HG03135 (cell line): ENCODE results near the gene ARNT2.
"Not testable (repeated sequence)": the region's sequence is repeated elsewhere in the genome, so short reads cannot be mapped to it uniquely, and the experiment has no call there.

Experiments used
- ATAC-seq: cut with Tn5 transposase; IDR thresholded peaks from one replicate; pipeline ENCODE4 v1.9.1; 2021; ENCODE audit warnings: mild to moderate bottlenecking, moderate library complexity; ENCODE audit not compliant: unreplicated experiment

ARNT2 gene

GRCh38 chr15:80404057-80404760 is at the start of gene ARNT2:
ARNT2 (plus strand) TSS chr15:80404382; CDS start chr15:80404516, 134 bp downstream.
- ATAC-seq = no peak

DNA sequence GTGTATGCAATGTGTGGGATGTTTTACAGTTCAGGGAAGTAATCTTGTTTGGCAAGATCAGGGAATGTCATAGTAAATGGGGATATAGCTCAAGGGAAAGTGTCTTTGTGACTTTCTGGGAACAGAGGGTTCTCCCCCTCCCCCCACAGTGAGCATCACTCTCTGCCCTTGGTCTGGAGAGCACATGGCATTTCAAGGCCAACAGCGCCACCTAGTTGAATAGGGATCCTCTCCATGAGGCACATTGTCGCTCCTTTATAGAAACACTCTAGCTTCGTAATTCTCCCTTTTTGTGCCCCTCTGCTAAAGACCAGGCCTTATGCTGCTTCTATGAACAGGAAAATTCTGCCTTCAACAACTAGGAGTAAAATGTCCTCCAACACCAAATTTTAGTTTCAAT is 37.1 kb upstream of the ARNT2 start:
- ATAC-seq = no peak

DNA sequence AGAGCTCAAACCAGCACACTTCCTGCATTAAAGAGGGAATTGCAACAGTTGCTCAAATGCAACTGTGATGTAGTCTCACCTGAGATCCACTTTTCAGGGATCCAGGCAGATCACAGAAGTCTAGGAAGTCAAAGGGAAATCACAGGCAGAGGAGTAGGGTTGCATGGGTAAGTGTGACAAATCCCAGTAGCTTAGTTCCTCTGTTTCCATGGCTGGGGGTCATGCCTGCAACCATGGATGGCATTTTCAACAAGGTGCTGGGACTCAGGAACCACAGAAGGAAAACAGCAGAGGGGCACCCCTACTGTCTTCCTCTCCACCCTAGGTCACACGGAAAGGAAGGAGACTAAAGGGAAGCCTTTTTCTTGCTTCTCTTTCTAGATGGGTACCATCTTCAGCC is 36.5 kb upstream of the ARNT2 start:
- ATAC-seq = no peak

DNA sequence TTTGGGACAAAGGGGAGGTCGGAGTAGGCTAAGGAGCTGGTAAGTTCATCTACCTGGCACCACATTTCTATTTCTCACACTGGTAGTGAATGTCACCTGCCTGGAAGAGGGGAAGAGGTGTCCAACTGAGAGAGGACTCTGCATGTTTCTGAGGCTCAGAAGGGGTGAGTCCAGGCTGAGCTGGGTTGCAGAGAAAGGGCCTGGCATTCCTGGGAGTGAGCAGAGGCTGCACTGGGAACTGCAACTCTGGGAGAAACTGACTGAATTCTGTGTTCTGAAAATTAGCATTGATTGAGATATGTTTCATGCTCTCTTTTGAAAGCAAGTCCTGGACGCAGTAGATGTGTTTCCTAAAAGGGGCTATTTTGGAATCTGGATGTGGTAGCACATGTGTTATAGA is 32.3 kb upstream of the ARNT2 start:
- ATAC-seq = no peak

DNA sequence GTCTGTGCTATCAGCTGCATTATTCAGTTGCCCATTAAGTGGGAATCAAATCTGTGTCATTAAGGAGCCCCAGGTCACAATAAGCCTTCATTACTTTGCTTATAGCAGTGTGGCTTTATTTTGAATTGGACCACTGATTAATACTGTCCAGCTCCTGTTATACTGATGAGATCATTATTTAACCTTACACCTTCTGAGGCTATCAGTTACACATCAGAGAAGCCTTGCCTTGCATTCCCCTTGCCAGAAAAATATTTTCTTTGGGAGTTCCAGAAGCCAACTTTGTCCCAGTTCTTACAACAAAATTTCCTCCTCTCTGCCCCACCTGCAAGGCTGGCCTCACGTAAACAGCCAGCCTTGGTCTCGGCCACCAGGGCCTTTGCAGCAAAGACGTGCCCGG is 29.7 kb upstream of the ARNT2 start:
- ATAC-seq = no peak

- no peak for ATAC-seq
Observed at GRCh38 chr15:80375968-80376891, 28.0 kb upstream of the ARNT2 start.

GRCh38 chr15:80379693-80380092 is 24.5 kb upstream of the ARNT2 start:
- ATAC-seq = no peak

DNA sequence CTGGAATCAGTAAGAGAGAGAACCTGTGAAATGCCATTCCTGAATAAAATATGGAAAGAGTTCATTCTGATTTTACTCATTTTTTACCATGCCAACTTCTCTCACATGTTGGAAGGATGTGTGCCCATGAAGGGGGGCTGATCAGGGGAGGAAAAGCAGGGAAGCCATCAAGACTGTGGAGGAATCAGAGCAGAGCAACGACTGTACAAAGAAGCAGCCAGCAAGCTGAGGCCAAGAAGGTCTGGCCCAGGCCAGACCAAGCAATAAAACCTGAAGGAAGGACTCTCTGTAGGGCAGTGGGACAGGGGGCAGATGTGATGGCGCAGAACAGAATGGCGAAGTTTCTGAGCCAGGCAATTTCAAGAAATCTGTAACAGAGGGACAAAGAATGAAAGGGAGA is 24.0 kb upstream of the ARNT2 start:
- no peak for ATAC-seq

GRCh38 chr15:80382285-80382684 is 21.9 kb upstream of the ARNT2 start:
- no peak for ATAC-seq

DNA sequence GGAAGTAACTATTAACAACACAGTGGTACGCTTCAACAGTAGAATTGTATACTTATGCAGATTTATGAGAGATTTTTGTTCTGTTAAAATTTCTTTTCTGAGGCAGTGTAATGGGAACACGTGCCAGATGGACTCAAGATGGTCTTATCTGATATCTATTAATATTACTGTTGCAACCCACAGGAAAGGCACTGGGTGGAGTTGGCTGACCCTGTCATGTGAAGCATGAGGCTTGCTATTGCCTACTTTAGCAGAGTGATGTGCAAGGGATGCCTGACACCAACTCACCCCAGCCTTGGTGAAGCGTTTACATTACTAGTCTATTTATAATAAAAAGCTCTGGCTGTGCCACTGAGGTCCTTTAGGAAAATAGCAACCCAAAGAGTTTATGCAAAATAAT is 19.8 kb upstream of the ARNT2 start:
- ATAC-seq = no peak

- ATAC-seq = no peak
Observed at GRCh38 chr15:80386151-80386550, 18.0 kb upstream of the ARNT2 start.

GRCh38 chr15:80388326-80388725 is 15.9 kb upstream of the ARNT2 start:
- no peak for ATAC-seq

- no peak for ATAC-seq
Observed at GRCh38 chr15:80389370-80389769, 14.8 kb upstream of the ARNT2 start.

DNA sequence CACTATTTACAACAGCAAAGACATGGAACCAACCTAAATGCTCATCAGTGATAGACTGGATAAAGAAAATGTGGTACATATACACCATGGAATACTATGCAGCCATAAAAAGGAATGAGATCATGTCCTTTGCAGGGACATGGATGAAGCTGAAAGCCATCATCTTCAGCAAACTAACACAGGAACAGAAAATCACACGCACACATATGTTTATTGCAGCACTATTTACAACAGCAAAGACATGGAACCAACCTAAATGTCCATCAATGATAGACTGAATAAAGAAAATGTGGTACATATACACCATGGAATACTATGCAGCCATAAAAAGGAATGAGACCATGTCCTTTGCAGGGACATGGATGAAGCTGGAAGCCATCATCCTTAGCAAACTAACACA is 13.2 kb upstream of the ARNT2 start:
- ATAC-seq = not testable (repeated sequence)

DNA sequence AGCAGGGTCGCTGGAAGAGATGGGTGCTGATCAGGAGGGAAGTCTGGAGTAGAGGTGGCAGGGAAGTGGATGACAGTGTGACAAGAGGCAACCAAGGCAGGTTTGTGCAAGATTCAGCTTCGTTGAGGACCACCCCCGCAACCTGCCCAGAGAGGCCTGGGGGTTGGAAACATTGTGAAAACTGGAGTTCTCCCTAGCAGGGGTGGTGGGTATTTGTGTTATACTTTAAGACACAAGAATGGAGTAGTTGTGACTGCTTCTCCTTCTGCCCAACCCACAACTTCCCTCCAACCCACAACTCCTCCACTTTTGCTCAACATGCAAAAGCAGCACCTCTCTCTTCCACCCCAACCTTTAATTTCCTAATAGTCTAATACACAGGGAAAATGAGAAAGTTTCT is 8.6 kb upstream of the ARNT2 start:
- ATAC-seq = no peak

DNA sequence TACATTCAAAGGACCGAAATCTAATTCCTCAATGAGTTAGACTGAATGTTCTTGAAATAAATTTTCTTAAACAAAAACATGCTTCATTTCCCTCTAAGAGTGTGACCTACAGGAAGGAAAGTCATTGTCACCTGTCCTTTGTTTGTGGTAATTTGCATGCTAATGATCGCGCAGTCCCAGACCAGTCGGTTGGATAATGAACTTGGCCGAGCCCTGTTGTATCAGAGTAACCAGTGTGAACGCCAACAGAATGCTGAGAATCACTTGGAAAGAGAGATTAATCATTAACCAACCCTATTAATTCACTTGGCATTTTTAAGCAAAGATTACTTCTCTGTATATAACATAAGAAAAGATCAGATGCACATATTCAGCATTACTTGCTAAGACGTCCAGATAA is 8.1 kb upstream of the ARNT2 start:
- no peak for ATAC-seq

DNA sequence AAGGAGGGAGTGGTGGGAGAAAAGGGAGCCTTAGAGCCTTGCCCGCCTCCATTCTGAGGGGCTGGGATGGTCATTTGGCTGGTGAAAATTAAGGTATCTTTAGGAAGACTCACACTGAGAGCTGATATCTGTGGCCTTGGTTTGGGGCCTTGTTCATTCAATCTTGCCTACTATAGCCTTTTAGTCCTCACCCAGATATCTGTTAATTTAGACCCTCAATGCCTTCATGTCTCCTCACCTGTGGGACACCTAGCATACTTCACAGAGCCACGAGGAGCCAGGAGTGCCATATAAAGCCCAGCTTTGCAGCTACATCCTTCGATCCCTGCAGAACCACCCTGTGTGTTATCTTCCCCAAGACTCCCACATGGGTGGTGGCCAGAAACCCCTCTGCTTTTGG is 4.7 kb upstream of the ARNT2 start:
- no peak for ATAC-seq

DNA sequence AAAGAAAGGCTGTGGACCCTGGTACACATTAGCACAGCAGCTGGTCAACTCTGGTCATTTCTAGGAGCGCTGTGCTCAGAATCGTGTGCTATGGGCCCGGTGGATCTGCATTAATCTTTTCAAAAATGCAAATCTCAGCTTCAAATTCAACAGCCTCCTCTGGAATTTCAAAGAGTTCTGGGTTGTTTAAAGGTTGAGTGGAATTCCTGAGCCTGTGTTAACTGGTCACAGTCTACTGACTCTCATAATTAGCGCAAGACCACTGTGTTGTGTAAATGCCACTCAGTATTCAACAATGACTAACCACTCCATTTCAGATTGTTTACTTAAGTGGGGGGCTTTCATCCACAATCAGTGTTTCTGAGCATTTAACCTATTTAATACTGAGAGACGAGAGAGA is 2.7 kb upstream of the ARNT2 start:
- ATAC-seq = no peak

DNA sequence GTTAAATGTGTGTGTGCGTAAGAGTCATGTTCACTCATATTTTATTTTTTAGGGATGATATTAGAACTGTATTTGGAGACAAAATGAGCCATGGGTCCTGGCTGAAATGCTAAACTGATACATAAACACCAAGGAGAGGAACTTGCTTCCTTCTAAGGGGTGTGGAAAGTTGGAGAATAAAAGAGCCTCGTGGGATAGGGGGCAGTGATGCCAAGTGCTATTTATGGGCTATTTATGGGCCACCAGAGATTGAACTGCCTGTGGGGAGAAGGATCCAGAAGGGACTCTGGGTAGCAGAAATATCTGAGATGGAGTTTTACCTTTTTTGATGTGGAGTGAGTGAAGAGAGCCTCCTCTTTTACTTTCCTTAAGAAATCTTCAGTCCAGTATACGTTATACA is 1.8 kb upstream of the ARNT2 start:
- ATAC-seq = no peak

- ATAC-seq = no peak
Observed at GRCh38 chr15:80403712-80404056, 498 bp upstream of the ARNT2 start.

DNA sequence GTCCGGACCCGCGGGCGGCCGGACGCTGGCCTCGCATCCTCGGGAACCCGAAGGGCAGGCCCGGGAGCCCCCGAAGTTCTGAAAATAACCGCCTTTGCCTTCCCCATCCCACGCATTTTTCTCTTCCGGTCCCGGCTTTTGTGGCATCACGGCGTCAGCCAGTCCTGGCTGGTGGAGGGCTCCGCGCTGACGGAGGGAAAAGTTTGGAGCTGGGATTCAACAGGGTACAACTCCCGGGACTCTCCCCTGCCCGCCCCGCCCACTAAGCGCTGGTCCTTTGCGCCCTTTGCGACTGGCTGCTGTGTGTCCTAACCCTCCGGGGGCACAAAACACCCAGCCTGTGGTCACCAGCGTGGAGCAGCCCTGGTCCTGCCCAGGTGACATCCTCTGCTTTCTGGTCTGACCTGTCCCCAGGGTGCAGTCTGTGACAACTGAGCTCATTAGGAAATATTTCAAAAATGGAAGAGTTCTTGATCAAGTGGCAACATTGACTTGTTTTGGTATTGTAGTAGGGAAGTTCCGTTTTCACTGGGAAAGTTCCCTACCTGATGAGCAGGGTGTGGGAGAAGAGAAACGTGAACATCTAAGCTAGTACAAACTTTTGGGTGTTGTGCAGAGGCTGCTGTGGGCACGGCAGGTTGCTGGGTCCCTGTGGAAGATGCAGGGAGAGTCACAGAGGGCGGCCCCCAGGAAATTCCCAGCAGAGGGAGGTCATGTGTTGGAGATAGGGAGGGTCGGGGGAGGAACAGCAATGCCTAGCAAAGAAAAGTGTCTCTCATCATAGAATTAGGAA is 775 bp downstream of the ARNT2 start:
- ATAC-seq = no peak

DNA sequence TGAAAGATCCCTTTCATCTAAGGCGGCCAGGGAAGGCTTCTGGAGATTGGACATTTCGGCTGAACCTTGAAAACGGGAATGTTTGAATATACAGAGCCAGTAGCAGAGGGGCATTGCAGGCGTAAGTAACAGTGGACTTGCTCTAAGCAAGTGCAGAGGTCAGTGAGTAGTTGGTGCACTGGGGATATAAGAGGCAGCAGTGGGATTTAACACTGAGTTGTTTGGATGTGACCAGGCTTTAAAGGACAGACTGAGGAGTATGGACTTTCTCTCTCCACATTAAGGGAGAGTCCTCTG is 1.3 kb downstream of the ARNT2 start:
- no peak for ATAC-seq
